Stimulated activated CD8-positive, alpha-beta memory T cell treated with anti-CD3 and anti-CD28 coated beads, Interleukin-15, amount 100 ng/mL, for 24 hours (primary cell): Measurements from ENCODE around the gene FAU.

ENCODE experiments used
- DNase-seq: peaks from one replicate; pipeline ENCODE4 v3.0.0-alpha.2; 2020; ENCODE audit warnings: low read depth

The FAU gene

GRCh38 chr11:65135633-65136145 lies 13.8 kb upstream of the FAU start:
- DNase-seq = no peak

GRCh38 chr11:65134952-65135632 lies 13.2 kb upstream of the FAU start:
- DNase-seq = no peak

DNA sequence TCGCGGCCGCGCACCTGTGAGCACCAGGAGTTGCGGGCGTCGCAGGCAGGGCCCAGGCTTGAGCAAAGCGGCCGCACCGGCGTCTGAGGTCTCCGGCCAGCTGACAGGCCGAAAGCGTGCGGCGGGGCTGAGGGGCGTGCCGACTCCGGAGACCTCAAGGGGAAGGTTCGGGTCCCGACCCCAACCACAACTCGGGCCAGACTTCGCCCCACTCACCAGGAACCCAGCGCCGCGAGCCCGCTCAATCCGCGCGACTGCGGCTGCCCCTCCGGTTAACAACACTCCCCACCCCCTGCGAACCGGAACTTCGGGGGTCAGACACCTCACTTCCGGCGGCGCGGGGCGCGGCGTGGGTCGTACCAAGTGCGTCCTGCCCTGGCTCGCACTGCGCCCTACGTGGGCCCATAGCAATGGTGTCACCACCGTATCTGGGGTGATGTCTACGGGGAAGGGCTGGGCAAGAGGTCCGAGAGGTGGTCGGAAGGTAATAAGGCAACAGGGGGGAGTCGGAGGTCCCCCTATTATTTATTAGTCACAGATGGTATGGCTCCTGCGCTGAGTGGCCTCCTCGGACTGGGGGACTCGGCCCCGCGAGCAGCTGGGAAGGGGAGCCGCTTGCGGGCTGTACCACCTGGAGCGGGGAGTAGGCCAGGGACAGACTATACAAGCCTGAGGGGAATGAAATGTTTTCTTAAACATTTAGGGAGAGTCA lies 12.5 kb upstream of the FAU start, which contains the start of gene SYVN1:
Gene SYVN1 (minus strand): TSS at position 280 of the 712 bp plus-strand sequence. CDS start 918 bp downstream, outside the sequence.
- peak; percentile 88 for DNase-seq

- DNase-seq = no peak
These were observed 11.8 kb upstream of the FAU start for GRCh38 chr11:65133724-65134123.

DNA sequence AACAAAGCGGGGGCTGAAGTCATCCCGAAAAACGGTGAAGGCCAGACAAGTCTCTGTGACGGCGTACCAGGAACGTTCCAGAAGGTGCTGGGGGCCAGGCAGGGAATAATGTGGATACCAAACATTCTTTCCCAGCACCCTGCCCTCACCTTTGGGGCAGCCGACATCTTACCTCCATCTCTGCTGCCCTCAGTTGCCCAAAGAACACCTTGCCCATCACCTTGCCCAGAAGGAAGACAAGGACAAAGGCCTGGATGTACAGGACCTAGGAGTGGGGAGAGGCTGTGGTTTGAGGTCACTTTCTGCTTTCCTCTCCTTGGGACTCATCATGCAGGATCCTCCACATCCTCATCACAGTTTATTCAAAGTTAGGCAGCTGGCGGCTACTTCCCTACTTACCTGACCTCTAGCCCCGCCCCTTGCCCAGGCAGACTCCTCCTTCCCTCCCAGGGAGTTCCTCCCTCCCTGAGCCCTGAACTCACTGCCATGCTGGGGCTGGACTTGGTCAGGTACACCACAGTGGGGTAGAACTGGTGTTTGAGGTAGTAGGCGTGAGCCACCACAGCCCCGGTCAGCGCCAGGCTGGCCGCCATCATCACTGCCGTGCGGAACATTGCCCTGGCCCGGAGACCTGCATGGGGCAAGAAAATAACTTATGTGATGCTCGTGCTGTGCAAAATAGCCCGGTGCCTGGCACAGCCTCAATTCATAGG lies 11.2 kb upstream of the FAU start:
- no peak for DNase-seq

DNA sequence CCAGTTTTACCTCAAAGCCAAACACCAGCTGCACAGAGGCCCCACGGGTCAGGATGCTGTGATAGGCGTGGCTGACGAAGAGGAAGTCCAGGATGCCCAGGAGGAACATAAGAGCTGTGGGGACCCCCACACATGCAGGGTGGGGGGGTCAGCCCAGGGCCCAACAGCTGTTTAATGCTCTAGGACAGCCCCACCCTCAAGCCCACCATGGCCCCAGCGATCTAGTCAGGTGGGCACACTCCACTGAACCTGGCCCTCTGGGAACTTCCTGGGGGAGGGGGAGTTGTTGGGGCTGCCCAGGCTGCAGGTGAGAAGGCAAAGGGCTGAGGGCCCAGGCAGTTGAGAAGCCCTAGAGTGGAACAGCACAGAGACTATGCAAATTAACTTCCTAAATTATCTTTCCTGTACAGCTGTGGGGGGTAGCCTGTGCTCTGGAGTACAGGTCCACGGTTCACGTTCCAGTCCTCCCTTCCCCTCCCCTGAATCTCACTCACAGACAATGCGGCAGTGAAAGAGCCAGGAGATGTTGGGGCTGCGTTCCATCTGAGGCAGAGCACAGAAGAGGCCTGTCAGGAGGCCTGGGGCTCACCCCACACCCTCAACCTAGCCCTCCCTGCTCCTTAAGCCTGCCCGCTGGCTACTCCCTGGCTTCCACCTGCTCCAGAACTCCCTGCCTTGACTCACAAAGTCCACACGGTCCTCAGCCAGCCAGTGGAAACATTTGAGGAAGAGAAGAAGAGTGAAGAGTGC lies 10.5 kb upstream of the FAU start:
- DNase-seq = no peak

DNA sequence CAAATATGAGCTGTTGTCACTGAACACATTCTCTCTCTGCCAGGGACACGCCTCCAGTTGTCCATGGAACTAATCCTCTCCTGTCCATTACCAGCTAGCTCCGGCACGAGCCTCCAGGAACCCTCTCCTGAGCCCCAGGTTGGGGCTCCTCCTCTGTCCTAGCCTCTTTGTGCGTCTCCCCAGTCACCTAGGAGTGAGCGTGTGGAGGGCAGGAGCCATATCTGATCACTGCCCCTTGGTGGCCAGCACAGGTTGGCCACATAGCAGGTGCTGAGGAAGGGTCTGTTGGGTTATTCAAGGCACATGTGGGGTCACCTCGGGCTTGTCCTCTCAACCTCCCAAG lies 9.9 kb upstream of the FAU start:
- DNase-seq = no peak

DNA sequence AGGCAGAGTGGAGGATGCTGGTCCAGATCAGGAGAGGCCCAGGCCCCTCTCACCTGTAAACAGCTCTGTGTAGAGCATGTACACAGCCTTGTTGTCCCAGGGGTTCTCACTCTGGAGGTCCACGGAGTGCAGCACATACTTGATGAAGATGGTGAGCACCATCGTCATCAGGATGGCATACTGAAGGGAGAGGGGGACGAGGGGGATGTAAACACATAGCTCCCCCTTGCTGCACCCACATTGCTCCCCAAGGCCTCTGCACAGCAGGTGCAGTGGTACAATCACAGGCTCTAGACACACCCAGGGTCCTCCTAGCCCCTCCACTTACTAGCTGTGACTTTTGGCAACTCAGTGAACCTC lies 9.5 kb upstream of the FAU start:
- DNase-seq = no peak

DNA sequence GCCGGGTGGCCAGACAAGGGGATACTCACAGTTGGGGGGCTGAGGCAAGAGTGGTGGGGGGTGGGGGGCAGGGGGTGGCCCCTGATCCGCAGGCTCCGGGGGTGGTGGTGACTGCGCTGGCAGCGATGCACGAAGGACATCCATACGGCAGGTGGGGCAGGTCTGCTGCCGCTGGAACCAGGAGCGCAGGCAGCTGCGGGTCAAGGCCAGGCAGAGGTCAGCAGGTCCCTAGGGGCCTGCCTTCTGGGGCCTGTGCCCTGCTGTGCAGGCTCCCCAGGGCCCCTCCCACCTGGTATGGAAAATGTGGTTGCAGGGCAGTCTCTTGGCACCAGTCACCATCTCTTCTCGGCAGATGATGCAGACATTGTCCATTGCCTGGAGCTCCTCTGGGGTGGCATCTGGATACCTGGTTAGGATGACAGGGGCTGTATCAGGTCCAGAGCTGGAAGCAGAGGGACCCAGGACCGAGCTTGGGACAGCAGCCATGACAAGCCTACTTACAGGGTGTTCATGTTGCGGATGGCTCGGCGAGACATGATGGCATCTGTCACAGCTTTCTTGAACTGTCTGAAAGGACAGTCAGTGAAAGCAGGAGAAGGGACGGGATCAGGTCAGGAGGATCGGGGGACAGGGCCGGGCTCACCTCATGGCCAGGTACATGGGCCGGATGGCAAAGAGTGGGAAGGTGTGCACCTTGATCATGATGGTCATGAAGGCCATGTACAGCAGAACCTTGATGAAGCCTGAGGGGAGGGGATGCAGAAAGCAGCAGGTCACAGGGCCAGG lies 8.9 kb upstream of the FAU start:
- no peak for DNase-seq

GRCh38 chr11:65129649-65130441 lies 7.9 kb upstream of the FAU start:
- DNase-seq = no peak

DNA sequence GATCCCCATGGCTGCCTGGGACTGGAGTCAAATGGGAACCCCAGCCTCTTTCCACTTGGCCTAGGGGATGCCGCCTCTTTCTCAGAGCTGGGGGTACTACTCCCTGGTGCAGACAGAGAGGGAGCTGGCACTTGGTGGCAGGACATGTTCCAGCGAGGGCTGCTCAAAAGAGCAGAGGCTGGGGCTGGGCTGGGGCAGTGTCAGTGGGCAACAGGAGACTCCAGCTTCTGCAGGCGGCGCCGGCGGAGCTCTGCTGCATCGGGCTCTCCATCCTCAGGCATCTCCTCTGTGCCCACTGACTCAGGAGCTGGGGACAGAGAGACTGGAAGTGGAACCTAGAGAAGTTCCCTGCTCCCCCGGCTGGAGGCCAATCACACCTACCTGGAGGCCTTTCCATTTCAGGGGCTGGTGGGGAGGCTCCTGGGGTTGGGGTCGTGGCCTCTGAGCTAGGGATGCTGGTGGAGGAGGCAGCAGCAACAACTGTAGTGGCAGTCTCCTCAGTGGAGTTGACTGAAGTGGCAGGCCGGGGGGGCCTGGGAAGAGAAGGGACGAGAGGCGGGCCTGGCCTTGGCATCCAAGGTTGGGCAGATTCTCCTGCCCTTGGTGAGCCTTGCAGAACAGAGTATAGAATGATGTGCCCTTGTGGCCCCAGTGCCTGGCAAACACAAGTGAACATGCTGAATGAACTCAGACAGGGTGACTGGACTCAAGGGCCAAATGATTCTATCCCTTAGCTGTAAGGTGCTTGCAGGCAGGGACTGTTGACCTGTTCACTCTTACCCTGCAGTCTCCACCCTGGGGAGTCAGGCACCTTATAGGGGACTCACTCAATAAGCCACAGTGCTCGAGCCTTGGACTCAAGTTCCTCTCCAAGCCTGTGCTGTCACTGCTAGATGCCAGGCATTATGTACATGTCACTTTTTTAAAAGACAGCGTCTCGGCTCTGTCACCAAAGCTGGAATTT lies 6.5 kb upstream of the FAU start:
- DNase-seq = no peak

GRCh38 chr11:65127473-65128181 lies 5.7 kb upstream of the FAU start:
- no peak for DNase-seq

GRCh38 chr11:65126624-65127274 lies 4.8 kb upstream of the FAU start:
- DNase-seq = no peak

DNA sequence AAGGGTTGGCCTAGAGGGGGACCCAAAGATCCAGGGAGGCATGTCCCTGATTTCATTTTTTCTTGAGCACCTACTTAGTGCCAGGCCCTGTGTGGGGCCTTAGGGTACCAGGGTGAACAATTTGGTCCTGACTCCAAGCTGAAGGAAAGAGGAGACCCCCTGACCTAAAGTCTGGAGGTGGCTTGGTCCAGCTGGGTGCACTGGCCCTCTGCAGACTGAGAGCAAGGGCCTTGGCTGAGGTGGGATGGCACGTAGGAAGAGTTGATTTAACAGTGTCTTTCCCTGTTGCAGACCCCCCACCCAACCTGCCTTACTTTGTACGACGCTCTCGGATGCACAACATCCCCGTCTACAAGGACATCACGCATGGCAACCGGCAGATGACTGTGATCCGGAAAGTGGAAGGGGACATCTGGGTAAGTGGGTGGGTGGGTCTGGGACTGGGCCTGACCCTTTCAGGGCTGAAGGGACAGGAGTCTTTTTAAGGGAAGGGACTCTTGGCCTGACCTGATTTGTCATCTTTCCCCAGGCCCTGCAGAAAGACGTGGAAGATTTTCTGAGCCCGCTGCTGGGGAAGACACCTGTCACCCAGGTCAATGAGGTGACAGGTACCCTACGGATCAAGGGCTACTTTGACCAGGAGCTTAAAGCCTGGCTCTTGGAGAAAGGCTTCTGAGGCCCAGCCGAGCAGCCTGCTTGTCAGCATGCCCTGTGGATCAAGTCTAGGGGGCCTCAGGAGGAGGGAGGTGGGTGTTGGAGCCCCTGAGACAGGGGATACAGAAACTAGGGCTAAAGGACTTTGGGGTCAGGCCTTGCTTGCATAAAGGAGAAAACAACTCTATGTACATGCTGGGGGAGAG lies 3.5 kb upstream of the FAU start:
- no peak for DNase-seq

- no peak for DNase-seq
These were observed 2.7 kb upstream of the FAU start for GRCh38 chr11:65124480-65125196.

DNA sequence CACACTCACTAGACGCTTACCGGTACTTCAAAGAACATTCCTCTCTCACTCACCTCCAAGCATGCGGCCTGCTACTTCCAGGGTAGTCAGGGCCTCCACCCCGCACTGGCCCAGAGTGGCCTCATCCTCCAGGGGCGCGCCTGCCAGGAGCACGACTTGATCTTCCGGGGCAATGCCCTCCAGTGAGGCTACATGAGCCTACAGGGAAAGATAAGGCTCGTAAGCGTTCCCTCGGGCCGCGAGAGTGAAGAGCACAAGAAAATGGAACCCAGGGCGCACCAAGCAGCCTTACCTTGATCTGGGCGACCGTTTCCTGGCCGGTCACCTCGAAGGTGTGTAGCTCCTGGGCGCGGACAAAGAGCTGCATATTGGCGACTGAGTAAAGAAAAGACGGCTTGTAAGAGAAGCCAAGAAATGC lies 478 bp downstream of the FAU start:
- no peak for DNase-seq

DNA sequence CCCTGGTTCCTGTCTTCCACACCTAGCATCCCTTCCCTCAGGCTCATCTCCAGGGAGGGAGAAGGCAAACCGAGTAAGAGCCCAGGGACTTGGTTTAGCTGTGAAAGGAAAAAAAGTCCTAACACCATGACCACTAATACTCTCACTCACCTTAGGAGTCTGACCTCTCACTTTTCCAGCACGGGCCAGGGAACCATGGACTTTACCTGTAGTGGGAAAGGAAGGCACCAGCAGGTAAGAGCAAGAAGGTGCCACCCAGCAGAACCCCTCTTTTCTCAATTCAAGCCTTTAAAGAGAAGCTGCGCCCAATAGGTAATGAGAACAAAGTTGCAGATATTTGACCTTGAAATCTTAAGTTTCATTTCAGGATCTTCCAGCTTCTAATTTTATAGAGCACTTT lies 1.1 kb downstream of the FAU start:
- no peak for DNase-seq
